Uterus (tissue), 4 donors: ENCODE data around the gene C20orf173. TPM values are rescaled to one million over a fixed set of nuclear protein-coding genes. Genes with fewer than 3 reads are reported as not detected.
"Not testable (repeated sequence)": the region's sequence is repeated elsewhere in the genome, so short reads cannot be mapped to it uniquely, and the experiment has no call there.

Experiments
- DNase-seq, 2 donors: peaks; one replicate each; pipeline ENCODE4 v3.0.0-alpha.2; 2019 to 2020
- H3K27ac ChIP-seq, 2 donors: fragments of 200-600 bp; sonication (generic); 1 replicate in 1 of 2; 2 replicates in 1 of 2; pipeline ENCODE4 v1.5.1; 2016 to 2018
- H3K27me3 ChIP-seq, 2 donors: fragments of 200-600 bp; sonication (generic); one replicate each; pipeline ENCODE4 v1.5.1; 2018 to 2019; ENCODE audit warnings: control low read depth in 1 of 2
- H3K36me3 ChIP-seq, 2 donors: fragments of 200-600 bp; sonication (generic); one replicate each; pipeline ENCODE4 v1.5.1; 2019; ENCODE audit warnings: control low read depth in 1 of 2
- H3K4me1 ChIP-seq, 2 donors: fragments of 200-600 bp; sonication (generic); one replicate each; pipeline ENCODE4 v1.5.1; 2018 to 2019; ENCODE audit warnings: control low read depth in 1 of 2
- H3K4me3 ChIP-seq, 2 donors: fragments of 200-600 bp; sonication (generic); 1 replicate in 1 of 2; 2 replicates in 1 of 2; pipeline ENCODE4 v1.5.1; 2018 to 2019; ENCODE audit warnings: mild to moderate bottlenecking in 1 of 2
- H3K9me3 ChIP-seq, 2 donors: fragments of 200-600 bp; sonication (generic); one replicate each; pipeline ENCODE4 v1.5.1; 2019; ENCODE audit warnings: control low read depth in 1 of 2
- CTCF ChIP-seq, 4 experiments: fragments of 200-600 bp in 2 of 4; fragments of 450-650 bp in 2 of 4; sonication (generic) in 2 of 4; IDR thresholded peaks; one replicate each; pipeline ENCODE4 v1.5.1; 2016 to 2019; ENCODE audit warnings: antibody characterized with exemption in 4 of 4, mild to moderate bottlenecking in 2 of 4, moderate library complexity in 1 of 4
- POLR2A ChIP-seq, 2 donors: fragments of 450-650 bp; IDR thresholded peaks; one replicate each; pipeline ENCODE4 v1.6.1; 2016; ENCODE audit warnings: antibody characterized with exemption in 2 of 2, mild to moderate bottlenecking in 1 of 2, moderate library complexity in 1 of 2
- intact Hi-C: fragments of 100-400 bp; cut with DNase I; formaldehyde crosslinking; loops from one replicate; pipeline ENCODE4 v1.15.1; 2023; ENCODE audit warnings: low total_unique reads
- total RNA-seq, 4 donors: library from RNA; depleted of rRNA in 3 of 4; stranded (reverse); fragments of >200 nt in 3 of 4; gene quantifications; one replicate each; pipeline versions ENCODE4 v1.1.0 to v1.2.4, GENCODE V29; 2014 to 2023
- donor health status: DM: yes; HTN: yes; CAD: no.

C20orf173 gene
- total RNA-seq, 4 donors from 2014 or later, result not detected

GRCh38 chr20:35527122-35527769, 2.2 kb downstream of the C20orf173 start:
- Histone ChIP-seq H3K27ac (no peak overlapping the region), H3K36me3 (no peaks in the 10 kb centered on the region), H3K9me3 (no peaks in the 10 kb centered on the region), H3K27me3 (no peaks in the 10 kb centered on the region), H3K4me1 (no peaks in the 10 kb centered on the region), H3K4me3 (no peak overlapping the region)
- DNase-seq, result no peak
- no peak for TF ChIP-seq POLR2A (IDR thresholded peaks at IDR 0.05)
- TF ChIP-seq CTCF (IDR thresholded peaks at IDR 0.05), result no peak
- intact Hi-C loops, result no loop called here

- no peaks in the 10 kb centered on the region for H3K4me1 ChIP-seq
- no peaks in the 10 kb centered on the region for H3K9me3 ChIP-seq
- no peak for DNase-seq
- no peak for TF ChIP-seq POLR2A (IDR thresholded peaks at IDR 0.05)
- no peak for TF ChIP-seq CTCF (IDR thresholded peaks at IDR 0.05)
- H3K27ac ChIP-seq, result no peak overlapping the region
- no peaks in the 10 kb centered on the region for H3K27me3 ChIP-seq
- intact Hi-C loops, result no loop called here
- H3K36me3 ChIP-seq, result no peaks in the 10 kb centered on the region
- no peak overlapping the region for H3K4me3 ChIP-seq
These were observed 3.8 kb downstream of the C20orf173 start for GRCh38 chr20:35525639-35526038.

- intact Hi-C loops, result no loop called here
- Histone ChIP-seq H3K4me1 (no peaks in the 10 kb centered on the region), H3K4me3 (no peak overlapping the region), H3K27me3 (no peaks in the 10 kb centered on the region), H3K36me3 (no peaks in the 10 kb centered on the region), H3K9me3 (no peaks in the 10 kb centered on the region), H3K27ac (no peak overlapping the region)
- no peak for TF ChIP-seq POLR2A (IDR thresholded peaks at IDR 0.05)
- peak in 1 of 4 experiments; percentile 20 for TF ChIP-seq CTCF (IDR thresholded peaks at IDR 0.05)
- DNase-seq, result no peak
These were observed 6.1 kb downstream of the C20orf173 start for GRCh38 chr20:35523298-35523888.

- Histone ChIP-seq H3K27me3 (no peaks in the 10 kb centered on the region), H3K4me1 (no peaks in the 10 kb centered on the region), H3K9me3 (no peaks in the 10 kb centered on the region), H3K27ac (no peak overlapping the region), H3K36me3 (no peaks in the 10 kb centered on the region), H3K4me3 (no peak overlapping the region)
- TF ChIP-seq POLR2A (IDR thresholded peaks at IDR 0.05), result no peak
- no peak for TF ChIP-seq CTCF (IDR thresholded peaks at IDR 0.05)
- no peak for DNase-seq
- intact Hi-C loops, result no loop called here
These were observed 10.5 kb downstream of the C20orf173 start for GRCh38 chr20:35518955-35519354.

GRCh38 chr20:35517767-35518166, 11.7 kb downstream of the C20orf173 start:
- H3K4me3 ChIP-seq, intact Hi-C loops, DNase-seq, H3K9me3 ChIP-seq, H3K36me3 ChIP-seq, H3K4me1 ChIP-seq, H3K27me3 ChIP-seq, H3K27ac ChIP-seq: not testable (repeated sequence)
